ENCODE results near the gene GAB2.

The GAB2 gene

GRCh38 chr11:78427615-78428265, 10.1 kb upstream of the GAB2 start:
- no peak for DNase-seq

GRCh38 chr11:78426845-78427244, 9.2 kb upstream of the GAB2 start:
- no peak for DNase-seq

GRCh38 chr11:78425399-78426070, 7.9 kb upstream of the GAB2 start:
- DNase-seq: no peak

GRCh38 chr11:78424334-78425270, 7.0 kb upstream of the GAB2 start:
- no peak for DNase-seq

- no peak for DNase-seq
Observed at GRCh38 chr11:78423241-78423640, 5.6 kb upstream of the GAB2 start.

GRCh38 chr11:78420796-78421209, 3.2 kb upstream of the GAB2 start:
- DNase-seq: peak; percentile 62 to 87 (median 71)

GRCh38 chr11:78420255-78420764, 2.7 kb upstream of the GAB2 start:
- DNase-seq: peak; percentile 52 to 83 (median 72)

- peak in 1 of 3 experiments; percentile 48 for DNase-seq
Observed at GRCh38 chr11:78419327-78419726, 1.7 kb upstream of the GAB2 start.

- peak in 2 of 3 experiments; percentile 34 to 63 for DNase-seq
Observed at GRCh38 chr11:78418584-78419211, 1.1 kb upstream of the GAB2 start.

- peak; percentile 90 to 98 (median 96) for DNase-seq
Observed at GRCh38 chr11:78417888-78418583, 416 bp upstream of the GAB2 start.

- peak; percentile 56 to 95 (median 91) for DNase-seq
Observed at GRCh38 chr11:78416285-78417174, 1.1 kb downstream of the GAB2 start.

- DNase-seq: no peak
Observed at GRCh38 chr11:78415338-78415737, 2.3 kb downstream of the GAB2 start.

GRCh38 chr11:78414321-78415051, 3.1 kb downstream of the GAB2 start:
- peak in 1 of 3 experiments; percentile 40 for DNase-seq

- no peak for DNase-seq
Observed at GRCh38 chr11:78408619-78409018, 9.0 kb downstream of the GAB2 start.

- no peak for DNase-seq
Observed at GRCh38 chr11:78406568-78407196, 10.9 kb downstream of the GAB2 start.

GRCh38 chr11:78405805-78406204, 11.8 kb downstream of the GAB2 start:
- DNase-seq: no peak

- DNase-seq: no peak
Observed at GRCh38 chr11:78403781-78404180, 13.8 kb downstream of the GAB2 start.

- no peak for DNase-seq
Observed at GRCh38 chr11:78402847-78403246, 14.8 kb downstream of the GAB2 start.

- no peak for DNase-seq
Observed at GRCh38 chr11:78400702-78401101, 16.9 kb downstream of the GAB2 start.

GRCh38 chr11:78400116-78400515, 17.5 kb downstream of the GAB2 start:
- no peak for DNase-seq

All from NCI-H1417 (cell line).